Thyroid gland (tissue), 4 donors: ENCODE results near the gene GLYATL3.

ENCODE experiments used
- CTCF ChIP-seq, 6 experiments: fragments of 200-600 bp in 3 of 6; fragments of 450-650 bp in 3 of 6; sonication (generic) in 3 of 6; IDR thresholded peaks; one replicate each; pipeline ENCODE4 v1.5.1; 2016 to 2019; ENCODE audit warnings: antibody characterized with exemption in 6 of 6, mild to moderate bottlenecking in 2 of 6, inconsistent platforms in 1 of 6, moderate library complexity in 1 of 6
- POLR2A ChIP-seq, 2 donors: fragments of 450-650 bp; IDR thresholded peaks; one replicate each; pipeline ENCODE4 v1.6.1; 2017; ENCODE audit warnings: antibody characterized with exemption in 2 of 2, mild to moderate bottlenecking in 2 of 2, moderate library complexity in 1 of 2

GRCh38 chr6:49513153-49513989 is 13.6 kb downstream of the GLYATL3 start:
- no peak for TF ChIP-seq CTCF (IDR thresholded peaks at IDR 0.05)
- TF ChIP-seq POLR2A (IDR thresholded peaks at IDR 0.05): no peak
